Esophagus squamous epithelium (tissue), 4 donors: Measurements from ENCODE around the gene TCP11L1.

Experiments
- CTCF ChIP-seq, 6 experiments: fragments of 450-650 bp in 4 of 6; fragments of 200-600 bp in 2 of 6; sonication (generic) in 2 of 6; IDR thresholded peaks; one replicate each; pipeline ENCODE4 v1.5.1; 2016 to 2019; ENCODE audit warnings: antibody characterized with exemption in 6 of 6, mild to moderate bottlenecking in 4 of 6, moderate library complexity in 4 of 6
- POLR2A ChIP-seq, 4 donors: fragments of 450-650 bp; IDR thresholded peaks; one replicate each; pipeline ENCODE4 v1.6.1; 2017; ENCODE audit warnings: antibody characterized with exemption in 4 of 4, mild to moderate bottlenecking in 4 of 4, moderate library complexity in 3 of 4

DNA sequence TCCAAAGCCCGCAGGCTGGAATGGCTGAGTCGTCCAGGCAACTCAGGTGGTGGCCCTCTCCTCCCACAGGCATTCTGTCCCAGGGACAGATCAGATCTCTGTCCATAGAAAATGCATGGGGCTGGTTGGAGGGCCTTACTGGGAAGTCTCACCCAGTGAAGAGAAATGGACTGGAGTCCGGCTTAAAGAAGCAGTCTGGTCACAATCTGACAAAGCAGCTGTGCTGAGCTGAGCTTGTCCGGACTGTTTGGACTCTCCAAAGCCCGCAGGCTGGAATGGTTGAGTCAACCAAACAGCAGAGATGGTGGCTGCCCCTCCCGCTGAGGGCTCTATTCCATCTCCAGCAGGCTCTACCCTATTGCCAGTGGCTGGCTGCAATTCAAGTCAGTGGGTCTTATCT, 38.1 kb upstream of the TCP11L1 start:
- TF ChIP-seq CTCF (IDR thresholded peaks at IDR 0.05): no peak
- TF ChIP-seq POLR2A (IDR thresholded peaks at IDR 0.05): no peak
